RCC 7860 (cell line): ENCODE data around the gene CTR9.

Experiments
- DNase-seq: peaks from one replicate; pipeline ENCODE4 v3.0.0-alpha.2; 2015; ENCODE audit warnings: low spot score
- FAIRE-seq: peaks from 2 replicates; lab custom pipeline; 2012; peaks lifted over from hg19 to GRCh38; lab: Jason Lieb, UNC

The CTR9 gene

GRCh38 chr11:10779086-10779485 is 28.0 kb downstream of the CTR9 start:
- no peak for DNase-seq
- FAIRE-seq: no peak

GRCh38 chr11:10780040-10780439 is 29.0 kb downstream of the CTR9 start:
- FAIRE-seq (no peak), DNase-seq (no peak)

GRCh38 chr11:10784232-10785145 is 33.4 kb downstream of the CTR9 start:
- DNase-seq (no peak), FAIRE-seq (no peak)

GRCh38 chr11:10785146-10785474 is 34.1 kb downstream of the CTR9 start:
- no peak for FAIRE-seq

GRCh38 chr11:10786451-10786850 is 35.4 kb downstream of the CTR9 start:
- no peak for DNase-seq
- no peak for FAIRE-seq

More at GRCh38 chr11:10785146-10785474, 34.1 kb downstream of the CTR9 start:
- DNase-seq: no peak

- peak; percentile 35 for DNase-seq
Measured at GRCh38 chr11:10792385-10793068, 41.5 kb downstream of the CTR9 start.

GRCh38 chr11:10793470-10794255 is 42.6 kb downstream of the CTR9 start:
- FAIRE-seq: no peak
- DNase-seq: no peak

More at GRCh38 chr11:10792385-10793068, 41.5 kb downstream of the CTR9 start:
- FAIRE-seq: no peak

- FAIRE-seq (no peak), DNase-seq (no peak)
Measured at GRCh38 chr11:10796191-10796590, 45.1 kb downstream of the CTR9 start.

- no peak for DNase-seq
Measured at GRCh38 chr11:10797001-10797400, 46.0 kb downstream of the CTR9 start.

GRCh38 chr11:10797531-10797930 is 46.5 kb downstream of the CTR9 start:
- FAIRE-seq (no peak), DNase-seq (no peak)

More at GRCh38 chr11:10797001-10797400, 46.0 kb downstream of the CTR9 start:
- no peak for FAIRE-seq

GRCh38 chr11:10798330-10798928 is 47.4 kb downstream of the CTR9 start:
- DNase-seq: no peak
- no peak for FAIRE-seq

GRCh38 chr11:10800292-10800691 is 49.2 kb downstream of the CTR9 start:
- DNase-seq (no peak), FAIRE-seq (no peak)

- DNase-seq (no peak), FAIRE-seq (no peak)
Measured at GRCh38 chr11:10803676-10804075, 52.6 kb downstream of the CTR9 start.

- no peak for FAIRE-seq
- DNase-seq: no peak
Measured at GRCh38 chr11:10805741-10806140, 54.7 kb downstream of the CTR9 start.

GRCh38 chr11:10806206-10806605 is 55.2 kb downstream of the CTR9 start:
- DNase-seq (no peak), FAIRE-seq (no peak)

GRCh38 chr11:10807493-10808234 is 56.6 kb downstream of the CTR9 start:
- no peak for FAIRE-seq
- DNase-seq: no peak

- DNase-seq (no peak), FAIRE-seq (no peak)
Measured at GRCh38 chr11:10808235-10808552, 57.1 kb downstream of the CTR9 start.

GRCh38 chr11:10808553-10809372 is 57.7 kb downstream of the CTR9 start, which contains the start of gene EIF4G2:
TSS of gene EIF4G2 (minus strand) at chr11:10808926.
- FAIRE-seq: peak; percentile 82
- DNase-seq: peak; percentile 95

GRCh38 chr11:10809373-10810160 is 58.5 kb downstream of the CTR9 start:
- DNase-seq (peak; percentile 58), FAIRE-seq (no peak)
